D341Med (cell line): Measurements from ENCODE around the gene CERS2.
"Not testable (repeated sequence)": the region's sequence is repeated elsewhere in the genome, so short reads cannot be mapped to it uniquely, and the experiment has no call there.

ENCODE experiments used
- DNase-seq: peaks from one replicate; pipeline ENCODE4 v3.0.0; 2012; ENCODE audit warnings: low spot score

CERS2 gene

DNA sequence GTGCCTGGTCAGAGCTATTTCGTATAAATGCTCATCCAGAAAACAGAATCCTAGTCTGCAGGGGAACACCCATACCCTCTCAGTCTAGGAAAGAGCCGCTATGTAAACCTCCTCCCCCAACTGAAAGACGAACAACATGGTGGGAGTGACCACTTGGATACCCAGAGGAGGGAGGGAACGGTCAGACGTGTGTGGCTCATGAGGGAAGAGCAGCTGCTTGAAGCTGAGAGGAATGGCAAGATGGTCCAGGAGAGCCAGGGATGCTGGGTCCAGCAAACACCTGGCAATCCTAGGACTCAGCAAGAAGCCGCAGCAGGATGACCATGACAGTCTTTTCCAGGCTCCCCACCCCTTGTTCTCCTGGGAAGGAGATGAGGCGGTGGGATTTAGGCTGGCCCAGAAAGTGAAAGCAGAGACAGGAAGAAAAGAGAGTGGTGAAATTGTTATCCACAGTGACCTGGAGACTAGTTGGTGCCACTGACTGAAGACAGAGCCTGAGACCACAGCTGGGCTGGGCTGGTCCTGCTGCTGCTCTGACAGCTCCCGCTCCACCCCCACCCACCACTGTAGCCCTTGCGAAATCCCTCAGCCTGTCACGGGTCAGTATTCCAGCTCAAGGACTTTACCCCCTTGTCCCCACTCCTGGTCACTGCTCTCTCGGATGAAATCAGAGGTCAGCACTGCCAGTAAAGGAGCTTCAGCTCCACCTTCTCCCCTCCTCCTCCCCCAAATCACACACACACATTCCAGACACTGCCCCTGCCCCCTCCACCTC, 3.6 kb downstream of the CERS2 start:
- DNase-seq = peak; percentile 37

GRCh38 chr1:150969626-150970025, 5.0 kb downstream of the CERS2 start:
- no peak for DNase-seq

DNA sequence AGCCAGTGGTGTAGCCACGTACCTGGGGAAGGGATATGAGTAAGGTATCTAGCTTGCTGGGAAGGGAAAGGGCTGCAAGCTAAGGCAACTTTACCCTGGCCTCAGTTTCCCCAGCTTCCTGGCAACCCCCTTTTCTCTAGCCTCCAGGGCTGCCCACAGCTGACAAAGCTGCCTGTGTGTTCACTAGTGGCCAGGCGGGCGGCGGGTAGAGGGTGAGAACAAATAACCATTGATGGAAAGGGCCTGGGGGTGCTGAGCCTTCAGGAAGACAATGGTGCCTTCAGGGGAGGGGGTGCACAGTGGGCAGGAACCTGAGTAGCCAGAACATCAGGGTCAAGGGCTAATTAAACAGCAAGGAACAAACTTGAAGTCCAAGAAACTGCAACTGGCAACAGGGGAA, 6.1 kb downstream of the CERS2 start:
- DNase-seq = no peak

DNA sequence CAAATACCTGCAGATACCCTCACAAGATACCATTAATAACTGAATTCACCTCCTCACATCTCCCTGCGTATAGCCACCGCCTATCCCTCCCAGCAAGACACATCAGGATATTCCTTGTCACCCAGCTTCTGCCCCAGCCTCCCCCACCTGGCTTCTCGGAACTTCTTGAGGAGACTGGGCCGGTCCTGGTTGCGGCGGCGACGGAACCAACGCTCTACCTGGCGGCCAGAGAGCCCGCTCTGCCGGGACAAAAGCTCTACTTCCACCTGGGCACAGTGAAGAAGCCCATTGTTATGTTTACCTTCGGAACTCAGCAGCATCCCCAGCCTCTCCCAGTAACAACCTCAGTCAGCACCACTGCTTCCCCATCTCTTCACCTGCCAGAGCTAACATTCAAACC, 6.7 kb downstream of the CERS2 start:
- DNase-seq = no peak

DNA sequence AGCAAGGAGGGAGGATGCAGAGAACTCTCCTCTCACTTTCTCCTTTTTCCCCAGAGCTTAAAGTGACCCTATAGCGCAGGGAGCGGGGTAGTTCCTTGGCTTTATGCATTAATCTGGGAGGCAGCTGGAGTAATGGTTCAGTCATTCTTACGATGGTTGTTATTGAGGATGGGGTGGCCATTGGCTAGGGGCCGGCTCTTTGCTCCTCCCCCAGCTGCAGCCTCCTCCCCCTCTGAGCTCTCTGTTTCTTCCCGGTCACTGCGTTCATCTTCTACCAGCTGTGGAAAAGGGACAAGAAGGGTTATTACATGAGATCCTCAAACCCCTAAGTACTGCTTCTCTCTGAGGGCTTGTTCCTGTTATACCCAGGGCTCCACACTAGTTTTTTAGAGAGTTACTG, 8.6 kb downstream of the CERS2 start:
- DNase-seq = no peak

- DNase-seq = no peak
These were observed 9.0 kb downstream of the CERS2 start for GRCh38 chr1:150965605-150966004.

DNA sequence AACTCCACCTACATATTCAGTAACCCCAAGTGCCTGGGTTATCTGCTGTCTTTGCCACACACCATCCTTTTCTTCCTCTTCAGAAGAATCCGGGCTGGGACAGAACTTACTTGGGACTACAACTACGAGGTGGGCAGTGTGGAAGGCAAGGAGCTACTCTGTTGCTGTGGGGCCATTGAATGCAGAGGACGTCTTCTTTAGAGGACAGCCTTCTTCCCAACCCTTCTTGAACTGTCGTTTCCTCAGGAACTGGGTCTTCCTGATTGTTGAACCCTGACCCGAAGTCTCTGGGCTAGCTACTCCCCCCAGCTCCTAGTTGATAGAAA, 10.5 kb downstream of the CERS2 start:
- no peak for DNase-seq

- no peak for DNase-seq
These were observed 11.1 kb downstream of the CERS2 start for GRCh38 chr1:150963321-150964163.

DNA sequence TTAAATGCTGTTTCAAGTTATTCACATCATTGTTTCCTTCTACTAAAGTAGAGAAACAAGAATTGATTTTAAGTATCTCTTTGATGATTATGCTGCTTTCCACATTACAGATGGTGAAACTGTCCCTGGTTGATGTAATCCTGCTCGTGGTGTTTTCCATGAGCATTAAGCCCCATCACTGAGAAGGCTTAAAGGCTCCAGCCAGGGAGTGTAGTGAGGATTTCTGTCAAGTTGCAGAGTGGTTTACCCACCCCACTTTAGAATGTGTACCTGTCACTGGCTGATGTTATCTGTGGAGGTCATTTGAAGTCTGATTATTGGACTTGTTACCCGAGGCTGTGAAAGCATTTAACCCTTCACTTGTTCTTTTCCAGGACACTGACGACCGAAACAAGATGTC, 12.9 kb downstream of the CERS2 start:
- peak; percentile 80 for DNase-seq

GRCh38 chr1:150960646-150961045, 14.0 kb downstream of the CERS2 start:
- no peak for DNase-seq

- no peak for DNase-seq
These were observed 17.0 kb downstream of the CERS2 start for GRCh38 chr1:150957666-150958065.

- no peak for DNase-seq
These were observed 19.4 kb downstream of the CERS2 start for GRCh38 chr1:150955280-150955679.

DNA sequence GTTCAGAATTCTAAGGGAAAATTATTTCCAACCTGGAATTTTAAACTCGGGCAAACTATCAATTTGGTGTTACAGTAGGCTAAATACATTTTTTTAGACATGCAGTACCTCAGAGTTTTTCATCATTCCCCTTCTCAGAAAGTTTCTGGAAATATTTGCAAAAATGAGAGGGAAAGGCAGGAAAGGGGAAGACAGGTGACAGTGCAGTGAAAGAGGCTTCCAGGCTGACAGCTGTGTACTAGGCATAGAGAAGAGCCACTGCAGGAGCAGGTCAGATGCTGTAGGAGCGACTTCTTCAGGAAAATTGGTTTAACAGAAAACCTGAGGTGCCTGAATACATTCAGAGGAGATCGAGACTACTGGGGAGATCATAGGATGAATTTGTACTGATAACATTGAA, 19.9 kb downstream of the CERS2 start:
- DNase-seq = no peak

- no peak for DNase-seq
These were observed 29.8 kb downstream of the CERS2 start for GRCh38 chr1:150944856-150945255.

DNA sequence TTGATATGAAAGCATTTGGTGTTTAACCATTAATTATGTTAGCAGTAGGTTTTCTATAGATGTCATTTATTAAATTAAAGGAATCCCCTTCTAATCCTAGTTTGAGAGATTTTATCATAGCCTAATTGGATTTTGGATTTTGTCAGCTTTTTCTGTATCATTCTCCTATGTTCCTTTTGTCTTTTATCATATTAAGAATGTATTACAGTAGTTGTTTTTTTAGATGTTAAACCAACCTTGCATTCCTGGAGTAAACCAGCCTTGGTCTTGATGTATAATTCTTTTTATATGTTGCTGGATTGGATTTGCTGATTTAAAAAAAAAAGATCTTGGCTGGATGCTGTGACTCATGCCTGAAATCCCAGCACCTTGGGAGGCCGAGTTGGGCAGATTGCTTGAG, 42.9 kb downstream of the CERS2 start:
- DNase-seq = no peak

DNA sequence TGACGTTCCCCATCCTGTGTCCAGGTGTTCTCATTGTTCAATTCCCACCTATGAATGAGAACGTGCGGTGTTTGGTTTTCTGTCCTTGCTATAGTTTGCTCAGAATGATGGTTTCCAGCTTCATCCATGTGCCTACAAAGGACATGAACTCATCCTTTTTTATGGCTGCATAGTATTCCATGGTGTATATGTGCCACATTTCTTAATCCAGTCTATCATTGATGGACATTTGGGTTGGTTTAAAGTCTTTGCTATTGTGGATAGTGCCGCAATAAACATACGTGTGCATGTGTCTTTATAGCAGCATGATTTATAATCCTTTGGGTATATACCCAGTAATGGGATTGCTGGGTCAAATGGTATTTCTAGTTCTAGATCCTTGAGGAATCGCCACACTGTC, 45.9 kb downstream of the CERS2 start:
- DNase-seq = not testable (repeated sequence)

DNA sequence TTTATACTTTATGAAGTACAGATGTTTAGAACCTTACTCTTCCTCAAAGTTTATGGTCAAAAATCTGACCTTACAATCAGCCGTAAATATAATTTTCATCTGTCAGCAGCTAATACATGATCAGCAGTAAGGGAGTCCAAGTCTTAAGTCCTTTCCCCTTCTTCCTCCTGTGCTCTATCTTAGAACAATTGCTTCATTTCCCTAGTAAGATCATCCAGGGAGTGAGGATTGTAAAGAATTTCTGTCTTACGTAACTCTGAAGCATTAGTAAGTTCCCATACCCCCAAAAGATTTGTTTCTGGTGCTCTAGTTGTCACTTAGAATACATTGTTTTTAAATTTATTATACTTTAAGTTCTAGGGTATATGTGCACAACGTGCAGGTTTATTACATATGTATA, 46.3 kb downstream of the CERS2 start:
- DNase-seq = no peak

- DNase-seq = no peak
These were observed 47.0 kb downstream of the CERS2 start for GRCh38 chr1:150927624-150928023.

GRCh38 chr1:150926097-150926741, 48.4 kb downstream of the CERS2 start, which contains the start of gene SETDB1:
Gene SETDB1 (plus strand): TSS chr1:150926363. CDS start chr1:150927715, 1,352 bp downstream.
- DNase-seq = peak; percentile 97

DNA sequence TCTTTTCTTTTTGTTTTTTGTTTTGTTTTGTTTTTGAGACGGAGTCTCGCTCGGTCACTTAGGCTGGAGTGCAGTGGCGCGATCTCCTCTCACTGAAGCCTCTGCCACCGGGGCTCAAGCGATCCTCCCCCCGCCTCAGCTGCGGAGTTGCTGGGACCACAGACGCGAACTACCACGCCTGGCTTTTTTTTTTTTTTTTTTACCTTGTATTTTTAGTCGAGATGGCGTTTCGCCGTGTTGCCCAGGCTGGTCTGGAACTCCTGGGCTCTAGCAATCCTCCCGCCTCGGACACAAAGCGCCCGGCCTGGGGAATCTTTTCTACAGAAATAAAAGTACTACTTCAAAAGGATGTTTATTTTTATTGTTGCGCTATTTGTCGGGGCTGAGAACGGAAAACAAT, 49.6 kb downstream of the CERS2 start:
- no peak for DNase-seq

DNA sequence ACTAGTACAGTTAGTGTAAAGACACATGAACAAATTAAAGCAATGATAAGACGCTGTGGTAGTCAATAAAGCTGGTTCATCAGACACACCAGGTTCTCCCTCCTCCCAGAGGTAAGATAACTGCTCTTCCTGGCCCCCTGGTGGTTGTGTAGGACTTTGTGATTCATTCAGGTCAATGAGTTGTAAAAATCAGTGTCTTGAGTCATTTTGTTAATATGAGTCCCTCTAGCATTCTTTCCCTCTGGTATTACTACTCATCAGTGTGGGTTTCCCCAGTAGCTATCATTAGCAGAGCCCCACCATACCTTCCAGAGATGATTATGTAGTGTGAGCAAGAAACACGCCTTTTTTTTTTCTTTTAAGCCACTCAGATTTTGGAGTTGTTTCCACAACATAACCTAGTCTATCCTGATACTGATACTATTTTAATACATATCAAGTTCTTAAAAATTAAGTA, 52.1 kb downstream of the CERS2 start:
- peak; percentile 76 for DNase-seq

DNA sequence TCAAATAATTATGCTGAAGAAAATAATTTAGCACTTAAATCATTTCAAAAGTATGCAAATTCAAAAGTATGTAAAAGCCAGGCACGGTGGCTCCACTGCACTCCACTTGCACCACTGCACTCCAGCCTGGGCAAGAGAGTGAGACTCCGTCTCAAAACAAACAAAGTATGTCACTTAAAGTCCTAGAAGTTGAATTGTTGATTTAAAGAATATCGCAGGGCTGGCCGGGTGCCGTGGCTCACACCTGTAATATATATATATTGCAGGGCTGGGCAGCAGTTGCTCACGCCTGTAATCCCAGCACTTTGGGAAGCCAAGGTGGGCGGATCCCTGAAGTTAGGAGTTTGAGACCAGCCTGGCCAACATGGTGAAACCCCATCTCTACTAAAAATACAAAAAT, 57.2 kb downstream of the CERS2 start:
- no peak for DNase-seq
